GM12873 (cell line): ENCODE results near the gene TCEANC2.

ENCODE experiments used
- TF ChIP-seq, protein P1 (sequence below): IDR thresholded peaks from 2 replicates; pipeline ENCODE4 v1.5.1; 2012; ENCODE audit warnings: low read depth, mild to moderate bottlenecking, moderate library complexity, low read length, control low read depth; ENCODE audit not compliant: insufficient read depth; ENCODE audit errors: missing control alignments

Gene TCEANC2

GRCh38 chr1:54086754-54087153, 33.3 kb downstream of the TCEANC2 start:
- TF ChIP-seq, protein P1, sequence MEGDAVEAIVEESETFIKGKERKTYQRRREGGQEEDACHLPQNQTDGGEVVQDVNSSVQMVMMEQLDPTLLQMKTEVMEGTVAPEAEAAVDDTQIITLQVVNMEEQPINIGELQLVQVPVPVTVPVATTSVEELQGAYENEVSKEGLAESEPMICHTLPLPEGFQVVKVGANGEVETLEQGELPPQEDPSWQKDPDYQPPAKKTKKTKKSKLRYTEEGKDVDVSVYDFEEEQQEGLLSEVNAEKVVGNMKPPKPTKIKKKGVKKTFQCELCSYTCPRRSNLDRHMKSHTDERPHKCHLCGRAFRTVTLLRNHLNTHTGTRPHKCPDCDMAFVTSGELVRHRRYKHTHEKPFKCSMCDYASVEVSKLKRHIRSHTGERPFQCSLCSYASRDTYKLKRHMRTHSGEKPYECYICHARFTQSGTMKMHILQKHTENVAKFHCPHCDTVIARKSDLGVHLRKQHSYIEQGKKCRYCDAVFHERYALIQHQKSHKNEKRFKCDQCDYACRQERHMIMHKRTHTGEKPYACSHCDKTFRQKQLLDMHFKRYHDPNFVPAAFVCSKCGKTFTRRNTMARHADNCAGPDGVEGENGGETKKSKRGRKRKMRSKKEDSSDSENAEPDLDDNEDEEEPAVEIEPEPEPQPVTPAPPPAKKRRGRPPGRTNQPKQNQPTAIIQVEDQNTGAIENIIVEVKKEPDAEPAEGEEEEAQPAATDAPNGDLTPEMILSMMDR: no peak

DNA sequence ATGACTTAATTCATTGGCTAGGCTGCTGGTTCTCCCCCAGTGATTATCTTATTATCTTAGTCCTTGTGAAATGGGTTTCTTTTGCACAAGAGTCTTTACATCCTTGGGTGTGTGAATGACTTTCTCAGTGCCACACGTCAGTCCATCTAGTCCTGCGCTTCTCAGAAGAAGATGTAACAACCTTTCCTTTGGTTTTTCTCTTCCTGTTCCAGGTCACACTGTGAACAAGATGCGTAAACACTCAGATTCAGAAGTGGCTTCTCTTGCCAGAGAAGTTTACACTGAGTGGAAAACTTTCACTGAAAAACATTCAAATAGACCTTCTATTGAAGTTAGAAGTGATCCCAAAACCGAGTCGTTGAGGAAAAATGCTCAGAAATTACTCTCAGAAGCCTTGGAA, 35.0 kb downstream of the TCEANC2 start:
- TF ChIP-seq, protein P1: no peak

DNA sequence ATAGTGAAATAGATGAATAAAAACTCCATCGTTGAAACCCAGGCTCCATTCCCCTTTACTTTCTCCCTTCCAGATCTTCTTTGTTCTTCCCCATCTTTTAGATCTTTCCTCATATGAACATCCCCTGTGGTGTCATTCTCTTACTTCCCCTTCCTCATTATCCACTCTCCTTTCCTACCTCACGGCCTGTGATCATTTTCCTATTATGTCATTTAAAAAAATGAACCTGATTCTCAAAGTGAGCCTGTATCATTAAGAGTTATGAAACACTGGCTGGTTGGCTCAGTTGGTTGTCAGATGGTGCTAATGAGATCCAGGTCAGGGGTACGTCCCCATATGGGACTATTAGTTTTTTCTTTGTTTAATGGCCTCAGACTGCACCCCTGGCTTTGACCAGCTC, 38.3 kb downstream of the TCEANC2 start:
- TF ChIP-seq, protein P1: no peak

- TF ChIP-seq, protein P1: no peak
Measured at GRCh38 chr1:54094001-54094729, 40.8 kb downstream of the TCEANC2 start.

- TF ChIP-seq, protein P1: no peak
Measured at GRCh38 chr1:54095546-54096226, 42.3 kb downstream of the TCEANC2 start.

DNA sequence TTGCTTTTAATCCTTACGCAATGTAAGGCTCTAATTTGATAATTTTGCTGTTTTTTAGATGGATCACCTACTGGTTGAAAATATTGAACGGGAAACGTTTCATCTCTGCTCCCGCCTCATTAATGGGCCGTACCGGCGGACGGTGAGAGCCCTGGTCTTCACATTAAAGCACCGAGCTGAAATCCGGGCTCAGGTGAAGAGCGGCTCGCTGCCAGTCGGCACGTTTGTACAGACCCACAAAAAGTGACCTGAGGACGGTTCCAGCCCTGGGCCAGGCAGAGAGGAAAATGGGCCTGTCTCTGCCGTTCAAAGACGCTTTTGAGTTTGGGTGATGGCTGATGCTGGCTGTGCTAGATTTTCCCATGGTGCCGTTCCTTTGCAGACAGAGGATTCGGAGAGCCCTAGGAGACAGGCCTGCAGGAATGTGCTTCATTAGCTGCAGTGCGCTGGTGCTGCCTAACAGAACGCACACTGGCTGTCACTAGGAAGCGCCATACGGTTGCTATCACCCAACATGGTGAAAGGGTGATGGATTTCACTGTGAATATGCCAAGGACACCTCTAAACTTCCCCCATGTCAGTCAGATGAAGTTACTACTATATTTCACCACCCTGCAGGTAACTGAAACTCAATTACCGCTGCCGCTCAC, 42.9 kb downstream of the TCEANC2 start:
- TF ChIP-seq, protein P1: no peak

- TF ChIP-seq, protein P1: no peak
Measured at GRCh38 chr1:54096877-54097240, 43.5 kb downstream of the TCEANC2 start.
